COR-L47 (cell line): ENCODE results near the gene SF3B5.
"Not testable (repeated sequence)": the region's sequence is repeated elsewhere in the genome, so short reads cannot be mapped to it uniquely, and the experiment has no call there.

Experiments used
- DNase-seq: peaks from one replicate; lab custom pipeline; 2025; lab: John Stamatoyannopoulos, UW

The SF3B5 gene

DNA sequence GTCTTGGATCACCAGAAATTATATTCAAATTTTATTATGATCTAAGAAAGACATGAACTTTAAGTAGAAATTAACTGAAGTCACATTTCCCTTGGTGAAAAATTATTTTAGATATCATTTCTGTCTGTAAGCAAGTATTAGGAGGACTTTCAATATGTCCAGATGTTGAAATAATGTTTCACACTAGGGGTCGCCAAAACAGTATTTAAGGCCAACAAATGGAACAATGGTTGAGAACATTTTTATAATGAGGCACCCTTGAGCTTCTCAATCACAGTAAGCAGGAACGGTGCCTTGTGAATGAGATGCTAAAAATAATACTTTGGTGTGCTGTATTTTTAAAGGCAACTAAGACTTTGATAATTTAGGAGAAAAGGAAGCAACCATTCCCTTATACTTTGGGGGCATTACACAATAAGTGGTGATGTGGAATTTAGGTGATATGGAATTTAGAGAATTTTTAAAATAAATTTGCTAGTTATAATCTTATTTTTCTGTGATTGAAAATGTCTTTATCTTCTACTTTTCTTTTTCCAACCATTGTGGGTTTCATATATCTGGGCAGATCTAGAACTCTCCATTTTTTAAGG, 9.6 kb upstream of the SF3B5 start:
- DNase-seq: peak; percentile 43

DNA sequence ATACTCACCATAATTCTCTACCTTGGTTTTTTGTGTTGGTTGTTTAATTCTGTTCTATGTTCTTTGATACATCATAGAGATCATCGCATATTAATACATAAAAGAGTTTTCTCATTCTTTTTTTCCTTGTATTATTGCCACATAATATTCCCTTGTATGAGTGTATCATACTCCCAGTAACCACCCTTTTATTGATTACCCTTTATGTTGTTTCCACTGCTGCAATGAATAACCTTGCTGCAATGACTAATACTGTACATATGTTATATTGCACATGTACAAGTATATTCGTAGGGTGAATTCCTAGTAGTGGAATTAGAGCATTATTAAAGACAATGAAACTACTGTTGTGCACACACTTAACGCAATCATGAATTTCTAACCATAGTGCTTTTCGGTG, 9.1 kb upstream of the SF3B5 start:
- DNase-seq: no peak

DNA sequence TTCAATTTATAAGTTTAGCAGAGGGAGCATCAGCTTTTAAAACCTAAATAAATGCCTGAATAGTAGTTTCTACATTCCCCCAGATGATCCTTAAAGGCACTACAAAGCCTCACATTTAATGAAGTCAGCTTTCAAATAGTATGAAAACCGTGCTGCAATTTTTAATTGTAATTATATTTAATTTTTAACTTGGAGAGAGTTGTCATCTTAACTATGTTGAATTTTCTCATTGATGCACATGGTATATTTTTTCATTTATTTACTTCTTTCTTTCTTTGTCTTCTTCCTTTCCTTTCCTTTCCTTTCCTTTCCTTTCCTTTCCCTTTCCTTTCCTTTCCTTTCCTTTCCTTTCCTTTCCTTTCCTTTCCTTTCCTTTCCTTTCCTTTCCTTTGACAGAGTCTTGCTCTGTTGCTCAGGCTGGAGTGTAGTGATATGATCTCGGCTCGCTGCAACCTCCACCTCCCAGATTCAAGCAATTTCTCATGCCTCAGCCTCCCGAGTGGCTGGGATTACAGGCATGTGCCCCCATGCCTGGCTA, 7.7 kb upstream of the SF3B5 start:
- no peak for DNase-seq

DNA sequence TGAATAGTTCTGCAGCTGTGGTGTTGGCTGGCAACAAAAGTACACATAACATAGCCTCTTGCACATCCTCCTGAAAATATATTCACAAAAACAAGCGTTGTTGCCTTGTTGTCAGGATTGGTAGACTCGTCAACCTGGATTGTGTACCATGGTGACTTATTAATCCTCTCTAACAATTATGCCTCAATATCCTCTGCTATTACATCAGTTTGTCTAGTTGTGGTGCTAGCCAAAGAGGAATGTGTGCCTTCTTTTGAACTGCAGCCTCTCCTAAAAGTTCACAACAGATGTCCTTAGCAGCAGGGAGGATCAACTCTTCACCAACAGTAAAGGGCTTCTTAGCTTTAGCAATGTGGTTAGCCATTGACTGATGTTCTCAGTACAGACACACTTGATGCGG, 3.6 kb upstream of the SF3B5 start:
- no peak for DNase-seq

DNA sequence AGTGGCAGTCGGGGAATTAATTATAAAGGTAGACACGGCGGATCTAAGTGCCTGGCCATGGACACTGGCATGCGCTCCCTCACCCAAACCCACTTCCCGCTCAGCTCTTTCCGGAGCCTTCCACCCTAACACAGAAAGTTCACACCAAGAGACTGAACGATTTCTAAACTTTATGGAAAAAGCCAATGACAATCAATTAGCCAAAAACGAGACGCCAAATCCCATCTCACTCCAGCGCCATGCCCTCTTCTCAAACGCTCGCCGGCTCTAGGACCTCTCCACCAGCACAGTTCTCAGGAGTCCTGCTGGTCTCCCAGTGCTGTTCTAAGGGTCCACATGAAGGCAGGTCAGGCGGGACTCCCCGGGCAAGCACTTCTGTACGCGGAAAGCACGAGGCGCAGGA, 641 bp downstream of the SF3B5 start:
- no peak for DNase-seq

DNA sequence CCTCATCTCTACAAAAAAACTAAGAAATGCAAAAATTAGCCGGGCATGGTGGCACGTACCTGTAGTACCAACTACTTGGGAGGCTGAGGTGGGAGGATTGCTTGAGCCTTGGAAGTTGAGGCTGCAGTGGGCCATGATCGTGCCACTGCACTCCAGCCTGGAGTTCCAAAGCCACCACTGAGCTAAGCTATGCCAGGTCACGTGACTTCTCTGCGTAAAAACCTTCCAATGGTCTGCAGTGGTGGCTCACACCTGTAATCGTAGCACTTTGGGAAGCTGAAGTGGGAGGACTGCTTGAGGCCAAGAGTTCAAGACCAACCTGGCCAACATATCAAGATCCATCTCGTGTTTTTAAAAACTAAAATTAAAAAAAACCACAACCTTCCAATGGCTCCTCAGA, 1.7 kb downstream of the SF3B5 start:
- DNase-seq: no peak

DNA sequence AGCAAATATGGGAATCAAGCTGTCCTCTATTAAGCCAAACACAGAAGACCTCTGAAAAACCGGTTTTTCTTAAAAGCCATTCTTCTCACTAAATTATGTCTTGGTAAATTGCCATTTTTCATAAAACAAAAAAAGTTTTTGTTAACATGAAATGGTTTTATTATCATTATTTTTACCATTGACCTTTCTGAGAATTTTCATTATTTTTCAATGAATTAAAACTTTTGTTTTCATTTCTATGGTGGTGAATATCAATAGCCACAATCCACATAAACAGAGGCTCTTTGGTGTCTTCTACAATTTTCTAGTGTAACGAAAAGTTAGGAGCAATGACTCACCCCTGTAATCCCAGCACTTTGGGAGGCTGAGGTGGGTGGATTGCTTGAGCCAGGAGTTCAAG, 2.1 kb downstream of the SF3B5 start:
- DNase-seq: no peak

DNA sequence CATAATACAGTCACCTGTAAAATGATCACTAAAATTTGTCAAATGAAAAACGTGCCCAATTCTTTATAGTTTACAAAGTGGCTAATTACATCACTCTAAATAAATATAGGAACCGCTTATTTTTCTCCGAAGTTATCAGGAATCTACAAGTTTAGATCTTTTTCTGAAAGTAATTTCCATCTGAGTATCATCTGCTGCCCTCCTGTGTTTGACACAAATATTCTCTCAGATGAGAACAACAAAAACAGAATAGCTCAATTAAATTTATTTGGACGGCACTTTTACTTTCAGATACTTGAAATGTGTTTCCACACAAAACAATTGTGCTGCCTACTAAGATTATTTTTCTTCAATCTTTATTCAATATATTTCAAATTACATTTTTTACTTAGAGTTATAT, 5.0 kb downstream of the SF3B5 start:
- no peak for DNase-seq

DNA sequence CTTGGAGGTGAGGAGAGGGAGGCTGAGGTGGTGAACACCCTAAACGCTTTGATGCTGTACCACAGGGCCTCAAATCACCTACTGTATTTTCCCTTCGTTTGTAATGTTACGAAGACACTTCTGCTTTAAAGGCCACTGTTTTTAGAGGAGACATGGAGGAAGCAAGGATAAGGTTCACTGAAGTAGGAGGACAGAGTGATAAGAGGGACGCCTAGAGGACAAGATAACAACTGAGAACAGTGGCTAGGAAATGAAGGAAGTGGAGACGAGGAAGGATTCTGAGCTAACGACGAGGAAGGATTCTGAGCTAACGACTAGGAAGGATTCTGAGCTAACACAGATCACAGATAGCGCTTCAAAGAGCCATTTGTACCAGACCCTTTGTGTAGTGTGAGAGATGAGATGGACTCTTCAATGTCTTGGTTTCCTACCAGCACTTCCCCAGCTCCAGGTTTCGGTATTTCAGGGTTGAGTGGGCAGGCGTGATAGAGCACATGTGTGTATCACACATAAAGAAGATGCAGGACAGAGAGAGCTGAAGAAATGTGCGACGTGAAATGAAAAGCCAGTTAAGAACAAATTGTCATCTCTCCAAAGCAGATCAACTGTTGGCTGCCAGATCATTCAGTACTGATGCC, 7.5 kb downstream of the SF3B5 start:
- no peak for DNase-seq

DNA sequence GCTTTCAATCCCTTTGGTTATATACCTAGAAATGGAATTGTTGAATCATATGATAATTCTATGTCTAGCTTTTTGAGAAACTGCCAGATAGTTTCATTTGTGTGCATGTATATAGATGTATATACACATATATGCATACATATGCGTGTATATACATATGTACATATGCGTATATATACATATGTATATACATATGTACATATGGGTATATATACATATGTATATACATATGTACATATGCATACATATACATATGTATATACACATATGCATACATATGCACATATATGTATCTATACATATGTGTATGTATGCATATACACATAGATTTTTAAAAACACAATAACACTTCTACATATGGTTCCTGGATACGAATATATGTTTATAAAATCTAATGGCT, 8.4 kb downstream of the SF3B5 start:
- no peak for DNase-seq

DNA sequence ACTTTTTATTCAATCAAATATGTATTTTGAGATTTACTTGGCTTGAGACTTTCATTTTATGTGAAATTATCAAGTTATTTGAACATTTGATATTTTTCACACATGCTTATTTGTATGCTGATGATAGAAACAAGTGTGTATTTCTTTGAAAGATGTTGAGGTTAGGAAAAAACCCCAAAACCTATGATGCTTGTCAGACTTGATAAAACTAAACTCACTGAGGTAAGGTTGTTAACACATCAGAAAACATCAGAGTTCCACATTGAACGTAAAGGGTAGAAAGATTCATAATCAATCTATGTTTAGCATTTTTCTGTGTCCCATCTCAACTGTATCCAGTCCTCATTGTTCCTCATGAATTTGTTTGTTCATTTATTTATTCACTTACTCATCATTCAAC, 12.2 kb downstream of the SF3B5 start:
- no peak for DNase-seq

DNA sequence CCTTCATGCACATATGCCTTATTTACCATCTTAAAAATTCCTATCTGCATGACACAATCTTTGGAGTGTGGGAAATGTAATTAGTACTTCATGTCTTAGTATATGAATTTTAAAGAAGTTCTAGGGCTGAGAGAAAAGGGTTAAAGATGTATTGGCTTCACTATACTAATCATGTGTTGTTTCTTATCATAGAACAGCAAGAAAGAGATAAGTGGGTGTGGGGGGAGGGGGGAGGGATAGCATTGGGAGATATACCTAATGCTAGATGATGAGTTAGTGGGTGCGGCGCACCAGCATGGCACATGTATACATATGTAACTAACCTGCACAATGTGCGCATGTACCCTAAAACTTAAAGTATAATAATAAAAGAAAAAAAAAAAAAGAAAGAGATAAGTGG, 13.0 kb downstream of the SF3B5 start:
- DNase-seq: not testable (repeated sequence)

DNA sequence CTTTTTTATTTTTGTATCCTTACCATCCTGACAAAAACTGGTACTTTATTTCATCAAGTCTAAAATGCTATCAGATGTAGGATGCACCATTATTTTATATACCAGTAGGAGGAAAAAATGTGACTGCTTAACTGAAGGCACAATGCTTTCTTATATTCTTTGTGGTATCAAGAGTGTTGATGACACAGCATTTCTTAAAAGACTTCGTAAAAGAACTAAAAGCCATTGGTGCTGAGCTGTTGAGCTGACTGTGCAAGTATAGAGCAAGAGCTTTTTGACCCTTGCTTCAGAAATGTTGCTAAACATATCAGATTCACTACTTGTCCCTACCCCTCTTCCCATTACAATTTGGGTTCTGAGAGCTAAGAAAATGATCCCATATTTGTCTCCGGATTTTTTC, 17.5 kb downstream of the SF3B5 start:
- DNase-seq: no peak

DNA sequence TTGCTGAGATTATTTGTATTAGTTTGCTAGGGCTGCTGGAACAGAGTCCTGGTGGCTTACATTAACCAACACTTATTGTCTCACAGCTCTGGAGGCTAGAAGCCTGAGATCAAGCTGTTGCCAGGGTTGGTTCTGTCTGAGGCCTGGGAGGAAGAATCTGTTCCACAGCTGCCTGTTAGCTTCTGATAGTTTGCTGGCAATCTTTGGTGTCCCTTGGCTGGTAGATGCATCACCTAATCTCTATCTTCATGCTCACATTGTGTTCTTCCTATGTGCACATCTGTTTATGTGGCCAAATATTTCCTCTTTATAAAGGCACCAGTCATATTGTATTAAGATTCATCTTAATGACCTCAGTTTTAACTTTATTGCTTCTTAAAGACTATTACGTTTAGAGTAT, 19.5 kb downstream of the SF3B5 start:
- DNase-seq: no peak

DNA sequence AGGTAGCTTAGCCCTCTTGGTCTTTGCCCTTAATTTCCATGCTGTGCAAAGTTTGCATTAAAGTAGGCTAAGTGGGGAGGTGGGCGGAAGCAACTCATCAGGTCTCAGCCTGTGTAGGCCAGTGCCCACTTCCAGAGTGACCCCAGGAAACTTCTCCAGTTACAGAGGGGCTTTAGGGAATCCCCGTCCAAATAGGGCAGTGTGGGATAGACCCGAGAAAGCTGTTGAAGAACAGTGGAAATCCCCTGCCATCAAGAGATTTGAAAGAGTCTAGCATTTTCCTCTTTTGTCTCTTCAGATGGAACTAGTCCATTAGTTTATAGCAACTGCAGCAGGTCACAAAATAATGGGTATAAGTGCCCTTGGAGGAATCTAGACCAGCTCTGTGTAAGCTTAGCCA, 20.2 kb downstream of the SF3B5 start:
- no peak for DNase-seq

DNA sequence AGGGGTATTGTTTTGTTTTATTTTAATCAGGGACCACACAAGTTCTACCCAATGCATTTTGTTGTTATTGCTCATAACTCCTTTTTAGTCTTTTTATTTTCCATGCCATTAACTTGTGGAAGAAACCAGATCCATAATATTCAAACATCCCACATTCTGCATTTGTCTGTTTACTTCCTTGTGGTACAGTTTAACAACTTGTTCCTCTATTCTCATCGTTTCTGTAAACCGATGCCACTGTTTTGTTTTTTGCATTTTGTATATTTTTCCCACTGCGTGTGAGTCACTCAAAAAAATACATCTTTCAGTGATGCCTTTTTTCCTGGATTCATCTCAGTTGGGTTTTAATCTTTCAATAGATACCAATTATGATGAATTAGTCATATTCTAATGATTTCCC, 22.3 kb downstream of the SF3B5 start:
- no peak for DNase-seq

DNA sequence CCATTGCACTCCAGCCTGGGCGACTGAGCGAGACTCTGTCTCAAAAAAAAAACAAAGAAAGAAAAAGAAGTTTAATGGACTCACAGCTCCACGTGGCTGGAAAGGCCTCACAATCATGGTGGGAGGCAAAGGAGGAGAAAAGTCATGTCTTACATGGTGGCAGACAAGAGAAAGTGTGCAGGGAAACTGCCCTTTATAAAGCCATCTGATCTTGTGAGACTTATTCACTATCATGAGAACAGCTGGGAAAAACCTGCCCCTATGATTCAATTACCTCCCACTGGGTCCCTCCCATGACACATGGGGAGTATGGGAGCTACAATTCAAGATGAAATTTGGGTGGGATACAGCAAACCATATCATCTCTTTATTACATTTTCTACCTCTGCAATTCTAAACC, 25.9 kb downstream of the SF3B5 start:
- DNase-seq: no peak

DNA sequence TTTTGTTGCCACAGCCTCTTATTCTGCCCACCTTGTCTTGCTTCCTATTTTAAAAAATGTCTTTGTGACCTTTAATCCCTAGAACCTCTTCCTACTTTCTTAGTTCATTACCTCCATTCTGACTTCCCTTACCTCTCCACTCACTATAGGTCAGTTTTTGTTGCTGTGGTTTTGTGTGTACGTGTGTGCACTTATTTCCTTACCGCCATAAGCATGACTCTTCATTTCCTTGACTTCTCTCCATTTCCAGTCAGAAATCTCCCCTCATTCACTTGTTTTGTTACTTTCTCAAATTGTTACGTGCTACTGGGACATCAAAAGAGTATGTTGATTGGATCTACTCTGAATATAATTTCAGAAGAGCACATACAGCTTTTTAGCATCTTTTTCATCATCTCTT, 26.6 kb downstream of the SF3B5 start:
- no peak for DNase-seq

DNA sequence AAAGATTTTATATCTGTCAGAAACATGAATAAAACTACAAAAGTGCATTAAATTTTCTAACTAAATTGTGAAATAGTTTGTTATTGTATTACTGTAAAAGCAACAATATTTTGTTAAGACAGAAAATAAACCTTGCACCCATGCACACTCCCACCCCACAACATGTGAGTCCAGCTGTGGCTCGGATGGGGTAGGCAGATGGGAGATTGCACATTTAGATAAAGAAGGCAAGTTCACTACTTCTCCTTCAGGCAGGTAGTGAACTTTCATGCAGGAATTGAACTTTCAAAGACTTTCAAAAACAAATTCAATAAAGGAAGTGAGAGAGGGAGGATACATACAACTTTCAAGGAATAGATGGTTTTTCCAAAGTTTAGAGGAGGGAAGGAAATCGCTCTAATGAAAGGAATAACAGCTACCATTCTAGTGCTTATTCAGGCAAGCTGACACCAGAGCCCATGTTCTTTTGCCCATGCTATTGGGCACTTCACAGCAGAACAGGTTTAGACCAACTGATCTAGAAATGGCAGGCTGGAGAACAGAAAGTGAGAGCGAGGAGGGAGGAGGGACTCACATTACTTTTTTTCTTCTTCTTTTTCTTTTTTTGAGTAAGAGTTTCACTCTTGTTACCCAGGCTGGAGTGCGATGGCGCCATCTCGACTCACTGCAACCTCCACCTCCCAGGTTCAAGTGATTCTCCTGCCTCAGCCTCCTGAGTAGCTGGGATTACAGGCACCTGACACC, 28.5 kb downstream of the SF3B5 start:
- DNase-seq: no peak

DNA sequence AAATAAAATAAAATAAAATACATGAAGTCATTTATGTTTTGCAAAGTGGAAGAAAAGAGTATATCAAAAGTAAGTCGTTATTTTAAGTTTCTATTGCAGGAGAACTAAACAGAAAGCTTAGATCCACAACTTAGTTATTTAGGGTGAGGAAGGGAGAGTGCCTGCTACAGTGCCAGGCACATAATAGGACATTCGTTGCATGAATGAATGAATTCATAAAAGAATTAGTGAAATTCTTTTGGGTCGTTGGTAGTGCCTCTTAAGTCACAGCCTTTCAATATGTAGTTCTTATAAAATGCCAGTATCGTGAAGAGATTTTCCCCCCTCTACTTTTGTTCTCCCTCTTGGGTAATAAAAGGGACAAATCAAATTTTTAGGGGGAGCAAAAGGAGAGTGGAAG, 29.1 kb downstream of the SF3B5 start:
- no peak for DNase-seq

DNA sequence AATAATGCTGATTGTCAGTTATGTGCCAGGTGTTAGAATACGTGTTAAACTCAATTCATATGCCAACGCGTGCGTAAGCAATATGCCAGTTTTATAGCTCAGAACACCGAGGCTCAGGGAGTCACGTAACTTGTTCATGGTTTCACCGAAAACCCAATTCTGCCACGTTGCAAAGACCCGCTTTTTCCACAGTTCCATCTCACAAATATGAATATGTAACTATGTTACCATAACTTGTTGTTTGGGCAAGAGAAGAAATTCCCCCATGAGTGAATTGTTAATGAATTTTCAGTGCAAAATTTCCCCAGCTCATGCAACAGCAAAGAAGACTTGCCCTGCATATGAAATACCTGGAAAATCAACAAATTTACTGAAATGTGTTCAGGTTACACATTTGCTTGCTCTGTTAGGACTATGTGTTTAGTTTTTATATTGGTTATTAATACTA, 30.1 kb downstream of the SF3B5 start:
- no peak for DNase-seq

DNA sequence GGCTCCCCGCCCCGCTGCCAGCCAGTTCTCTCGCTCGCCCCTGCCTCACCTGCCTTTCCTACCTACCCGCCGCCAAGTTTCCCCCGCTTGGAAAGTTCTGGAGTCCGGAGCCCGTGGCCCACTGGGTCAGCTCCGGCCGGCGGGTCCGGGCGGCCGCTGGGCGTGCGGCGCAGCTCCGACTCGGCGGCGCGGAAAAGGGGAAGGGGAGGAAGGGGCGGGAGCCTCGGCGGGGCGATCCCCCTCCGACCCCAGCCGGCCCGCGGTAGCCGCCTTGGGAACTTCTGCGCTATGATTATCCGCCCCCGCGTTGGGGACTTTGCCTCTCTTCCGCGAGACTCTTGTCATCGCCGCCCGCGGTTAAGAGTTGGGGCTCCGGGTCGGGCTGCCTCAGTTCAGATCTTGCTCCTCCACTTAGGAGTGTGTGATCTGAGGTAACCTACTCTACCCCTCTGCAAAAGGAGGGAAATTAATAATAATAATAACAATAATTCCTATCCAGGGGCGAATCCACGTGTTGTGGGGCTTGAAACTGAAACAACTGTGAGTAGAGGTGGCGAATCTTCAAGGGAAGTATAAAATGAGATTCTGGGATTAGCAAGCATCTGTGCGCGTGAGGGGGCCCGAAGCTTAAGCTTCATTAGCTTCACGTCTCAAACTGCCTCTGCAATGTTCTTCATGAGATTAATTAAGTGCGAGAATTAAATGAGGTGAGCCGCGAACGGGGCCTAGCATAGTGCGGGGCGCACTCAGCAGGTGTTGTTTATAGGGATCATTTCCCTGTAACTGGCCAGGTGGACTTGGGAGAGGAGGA, 30.8 kb downstream of the SF3B5 start:
- peak; percentile 23 for DNase-seq
